Heart left ventricle (tissue), 13 donors: Measurements from ENCODE around the gene TOGARAM2.

Experiments
- CTCF ChIP-seq, 12 donors: fragments of 200-600 bp; sonication (generic) in 4 of 12; IDR thresholded peaks; one replicate each; pipeline versions ENCODE4 v1.5.0 to v1.8.0; 2018 to 2022; ENCODE audit warnings: antibody characterized with exemption in 12 of 12, mild to moderate bottlenecking in 5 of 12
- POLR2A ChIP-seq, 2 donors: fragments of 450-650 bp; IDR thresholded peaks; one replicate each; pipeline ENCODE4 v1.6.1; 2017; ENCODE audit warnings: antibody characterized with exemption in 2 of 2, mild to moderate bottlenecking in 2 of 2, moderate library complexity in 2 of 2
- donor health status: ischemic (EF 13 %, LVEDD 7.1; RV severe dilation, severe dysfunction).
- donor health status: DM: no; HTN: yes; CAD: no.
- donor health status: DM: no; HTN: no; CAD: no.
- donor health status: ischemic (EF 25% LVEDD 6.9; RV normal size, moderate dysfunction).
- donor health status: ischemic (EF 25% LVEDD 5.7; RV mildly dilated, moderate dysfunction).
- donor health status: ischemic (EF 35%, LVEDD 5.7; RV mildly dilated, moderate dysfunction).
- donor health status: nonischemic (EF 11% LVEDD 7.7; RV severe dilation, severe dysfunction).
- donor health status: DM: yes; HTN: yes; CAD: no.
- donor health status: PGD.
- donor health status: ischemic (EF 29% LVEDD 5.4; RV normal size, mild dysfunction).
- donor health status: nonischemic (EF 23%, LVEDD 6.1; RV moderate dilation, normal function).

GRCh38 chr2:28948160-28948559, 32.9 kb upstream of the TOGARAM2 start:
- TF ChIP-seq POLR2A (IDR thresholded peaks at IDR 0.05), result no peak
- TF ChIP-seq CTCF (IDR thresholded peaks at IDR 0.05), result no peak
